K562 (cell line): ENCODE measurements around the gene ARMH4. TPM values are rescaled to one million over a fixed set of nuclear protein-coding genes. Genes with fewer than 3 reads are reported as not detected.

ENCODE experiments used
- ATF6 ChIP-seq: sonication (generic); formaldehyde crosslinking; IDR thresholded peaks from 2 replicates; pipeline ENCODE4 v1.4.0; 2020; ENCODE audit warnings: mild to moderate bottlenecking, missing genetic modification reagents
- CCAR2 ChIP-seq: fragments of 200-400 bp; formaldehyde crosslinking; IDR thresholded peaks from 2 replicates; pipeline ENCODE4 v1.6.1; 2017; ENCODE audit warnings: mild to moderate bottlenecking, low read depth, low read length
- CEBPB ChIP-seq: fragments of 450-650 bp; IDR thresholded peaks from 2 replicates; pipeline ENCODE4 v1.6.1; 2016; ENCODE audit warnings: missing genetic modification characterization, missing compliant biosample characterization
- CREB1 ChIP-seq, 2 experiments: sonication (generic) in 1 of 2; formaldehyde crosslinking in 1 of 2; IDR thresholded peaks; 2 replicates each; pipeline versions ENCODE4 v1.6.1 to v1.8.0; 2012 to 2022; ENCODE audit warnings: inconsistent platforms in 1 of 2, mild to moderate bottlenecking in 1 of 2, missing genetic modification reagents in 1 of 2, moderate library complexity in 1 of 2
- EGR1 ChIP-seq: fragments of 450-650 bp; conservative IDR thresholded peaks from 2 replicates; pipeline ENCODE4 v1.6.1; 2017; ENCODE audit warnings: mild to moderate bottlenecking
- EHMT2 ChIP-seq: fragments of 450-650 bp; IDR thresholded peaks from 2 replicates; pipeline ENCODE4 v1.6.1; 2018; ENCODE audit warnings: antibody characterized with exemption
- MECOM ChIP-seq: fragments of 250-450 bp; sonication (Bioruptor Pico); IDR thresholded peaks from 2 replicates; pipeline ENCODE4 v1.8.0; 2022; ENCODE audit warnings: inconsistent platforms
- MEIS2 ChIP-seq: fragments of 450-650 bp; IDR thresholded peaks from 2 replicates; pipeline ENCODE4 v1.6.1; 2014; ENCODE audit warnings: mild to moderate bottlenecking; ENCODE audit not compliant: partially characterized antibody
- MYNN ChIP-seq, 2 experiments: sonication (generic); formaldehyde crosslinking in 1 of 2; IDR thresholded peaks; 2 replicates each; pipeline versions ENCODE4 v1.5.0 to v1.6.1; 2016 to 2020; ENCODE audit warnings: antibody characterized with exemption in 1 of 2, missing genetic modification reagents in 1 of 2
- RBBP5 ChIP-seq: fragments of 200-600 bp; sonication (generic); IDR thresholded peaks from 2 replicates; pipeline ENCODE4 v1.6.1; 2012; ENCODE audit warnings: borderline replicate concordance, mild to moderate bottlenecking, low read length, control low read depth, inconsistent platforms; ENCODE audit not compliant: insufficient read depth, poor library complexity, severe bottlenecking
- RFX7 ChIP-seq: fragments of 250-450 bp; sonication (Bioruptor Pico); IDR thresholded peaks from 2 replicates; pipeline ENCODE4 v1.5.1; 2021; ENCODE audit warnings: mild to moderate bottlenecking
- SAP30 ChIP-seq: fragments of 200-600 bp; sonication (generic); IDR thresholded peaks from 2 replicates; pipeline ENCODE4 v1.6.1; 2012; ENCODE audit warnings: borderline replicate concordance, low read depth, mild to moderate bottlenecking, moderate library complexity, low read length, control low read depth, inconsistent platforms; ENCODE audit not compliant: insufficient read depth, poor library complexity, severe bottlenecking
- SLC30A9 ChIP-seq: fragments of 250-450 bp; sonication (Bioruptor Pico); IDR thresholded peaks from 2 replicates; pipeline ENCODE4 v1.8.0; 2022; ENCODE audit warnings: mild to moderate bottlenecking, moderate library complexity
- SMAD4 ChIP-seq: fragments of 250-450 bp; sonication (Bioruptor Pico); conservative IDR thresholded peaks from 2 replicates; pipeline ENCODE4 v1.8.0; 2021; ENCODE audit warnings: inconsistent platforms, mild to moderate bottlenecking, moderate library complexity
- SPI1 ChIP-seq: IDR thresholded peaks from 2 replicates; pipeline ENCODE4 v1.6.1; 2011; ENCODE audit warnings: low read depth, low read length, control low read depth, borderline replicate concordance
- TAL1 ChIP-seq: fragments of 450-650 bp; IDR thresholded peaks from 2 replicates; pipeline ENCODE4 v1.6.1; 2016; ENCODE audit warnings: mild to moderate bottlenecking
- U2AF1 ChIP-seq: fragments of 200-400 bp; formaldehyde crosslinking; optimal IDR thresholded peaks from 2 replicates; pipeline ENCODE3; 2017; ENCODE audit warnings: mild to moderate bottlenecking, low read depth, low read length, moderate library complexity
- UBTF ChIP-seq, 2 experiments: IDR thresholded peaks; 2 replicates each; pipeline ENCODE4 v1.6.1; 2012; ENCODE audit warnings: improper control_type of control experiment in 2 of 2, low read depth in 2 of 2, low read length in 2 of 2, borderline replicate concordance in 1 of 2
- ZNF175 ChIP-seq: fragments of 200-800 bp; sonication (Bioruptor generic); IDR thresholded peaks from 2 replicates; pipeline ENCODE4 v1.6.1; 2016; ENCODE audit warnings: low read depth, mild to moderate bottlenecking, missing genetic modification characterization, missing compliant biosample characterization
- ZNF699 ChIP-seq: fragments of 250-450 bp; sonication (Bioruptor Pico); IDR thresholded peaks from 2 replicates; pipeline ENCODE4 v1.8.0; 2021; ENCODE audit warnings: mild to moderate bottlenecking, moderate library complexity; ENCODE audit not compliant: insufficient replicate concordance
- ZSCAN29 ChIP-seq: fragments of 450-650 bp; IDR thresholded peaks from 2 replicates; pipeline ENCODE4 v1.6.1; 2017
- polyA plus RNA-seq, 8 experiments: library from polyadenylated mRNA; depleted of rRNA in 4 of 8; stranded (reverse) in 5 of 8; unstranded in 3 of 8; fragments of >200 nt; fragmentation: Nextera tagmentation in 2 of 8; fragmentation: Illumina TruSeq in 1 of 8; extraction: Ambion mirVana in 2 of 8; extraction: Trizol in 1 of 8; gene quantifications; 2 replicates each; pipeline versions ENCODE4 v1.2.1 to v1.2.3, GENCODE V29; 2011 to 2014; ENCODE audit warnings: inconsistent platforms in 1 of 8, missing spikeins in 1 of 8
- total RNA-seq, 7 experiments: library from RNA; depleted of rRNA in 6 of 7; stranded (reverse); fragments of >200 nt in 6 of 7; fragmentation: Illumina TruSeq in 2 of 7; extraction: Trizol in 2 of 7; gene quantifications; 2 replicates each; pipeline versions ENCODE4 v1.2.1 to v1.2.3, GENCODE V29; 2011 to 2021; ENCODE audit warnings: low replicate concordance in 1 of 7
- TF ChIP-seq, protein P1 (sequence below): fragments of 250-450 bp; sonication (Bioruptor Pico); IDR thresholded peaks from 2 replicates; pipeline ENCODE4 v1.5.0; 2020; ENCODE audit warnings: mild to moderate bottlenecking

Gene ARMH4
- total and polyA plus RNA-seq, 9 of the 15 experiments (the other 6 are each of a cell fraction or from before 2014, with no cell fraction given): 0.06 to 0.98 (median 0.07) TPM; not detected in 2

- TF ChIP-seq SAP30: no peak
- peak; percentile 33 for TF ChIP-seq RBBP5
- TF ChIP-seq SMAD4 (CRISPR knock-in tag): 0 out of 2 replicates have a peak, but pooled peaks have one; percentile 30
- TF ChIP-seq MECOM (CRISPR knock-in tag): no peak
- TF ChIP-seq EHMT2: no peak
- peak; percentile 96 for TF ChIP-seq EGR1
- TF ChIP-seq CCAR2: no peak
- no peak for TF ChIP-seq MYNN (IDR thresholded peaks at IDR 0.05)
- TF ChIP-seq MYNN (CRISPR knock-in tag; IDR thresholded peaks at IDR 0.05): no peak
- TF ChIP-seq SLC30A9: no peak
- no peak for TF ChIP-seq RFX7 (CRISPR knock-in tag)
- TF ChIP-seq TAL1: no peak
- no peak for TF ChIP-seq CREB1 (IDR thresholded peaks at IDR 0.05)
- TF ChIP-seq CREB1 (CRISPR knock-in tag; IDR thresholded peaks at IDR 0.05): no peak
- TF ChIP-seq CEBPB (tag): no peak
- no peak for TF ChIP-seq ZNF175 (CRISPR knock-in tag)
- TF ChIP-seq ZNF699: no peak
- no peak for TF ChIP-seq ATF6 (CRISPR knock-in tag)
- no peak for TF ChIP-seq U2AF1
- no peak for TF ChIP-seq ZSCAN29
- TF ChIP-seq SPI1: no peak
- TF ChIP-seq, protein P1, sequence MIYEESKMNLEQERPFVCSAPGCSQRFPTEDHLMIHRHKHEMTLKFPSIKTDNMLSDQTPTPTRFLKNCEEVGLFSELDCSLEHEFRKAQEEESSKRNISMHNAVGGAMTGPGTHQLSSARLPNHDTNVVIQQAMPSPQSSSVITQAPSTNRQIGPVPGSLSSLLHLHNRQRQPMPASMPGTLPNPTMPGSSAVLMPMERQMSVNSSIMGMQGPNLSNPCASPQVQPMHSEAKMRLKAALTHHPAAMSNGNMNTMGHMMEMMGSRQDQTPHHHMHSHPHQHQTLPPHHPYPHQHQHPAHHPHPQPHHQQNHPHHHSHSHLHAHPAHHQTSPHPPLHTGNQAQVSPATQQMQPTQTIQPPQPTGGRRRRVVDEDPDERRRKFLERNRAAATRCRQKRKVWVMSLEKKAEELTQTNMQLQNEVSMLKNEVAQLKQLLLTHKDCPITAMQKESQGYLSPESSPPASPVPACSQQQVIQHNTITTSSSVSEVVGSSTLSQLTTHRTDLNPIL (CRISPR knock-in tag): no peak
- no peak for TF ChIP-seq MEIS2
- peak; percentile 34 to 57; a peak in 1 of 4 replicates for TF ChIP-seq UBTF (IDR thresholded peaks at IDR 0.05; ENCODE audit: borderline replicate concordance in 1 of 2, low read depth in 2 of 2, low read length in 2 of 2)
These were observed at the start of gene ARMH4 (continued) for GRCh38 chr14:58152014-58152857.
